Measurements from ENCODE around the gene CXCL12.

Gene CXCL12

DNA sequence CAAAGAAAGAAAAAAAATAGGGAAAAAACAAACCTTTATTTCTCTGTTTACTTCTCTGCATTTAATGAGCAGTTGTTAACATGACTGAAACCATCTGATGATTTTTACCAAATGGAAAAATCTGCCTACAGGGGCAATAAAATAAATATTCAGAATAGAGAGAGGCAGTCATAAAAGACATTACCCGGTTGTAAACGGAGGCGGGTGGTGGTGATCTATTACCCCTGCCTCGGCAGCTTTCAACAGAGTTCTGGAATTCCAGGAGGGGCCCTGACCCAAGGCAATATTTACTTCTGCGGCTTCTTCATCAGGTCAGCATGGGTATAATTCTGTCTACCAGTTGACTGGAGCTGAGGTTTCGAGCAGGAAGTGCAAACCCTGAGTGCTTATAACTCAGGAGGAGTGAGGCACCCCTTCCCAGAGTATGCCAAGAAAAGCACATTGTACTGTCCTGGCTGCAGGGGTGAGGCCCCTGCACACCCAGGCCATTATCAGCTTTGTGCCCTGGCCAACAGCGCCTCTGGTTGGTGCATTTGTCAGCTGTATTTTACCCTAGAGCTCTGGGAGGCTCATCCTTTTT lies 8.2 kb upstream of the CXCL12 start:
- H3K4me3 ChIP-seq (ENCODE audit: extremely low read depth, insufficient read depth, low read length, poor library complexity, severe bottlenecking): no peak overlapping the region
- WGBS, 2 experiments (ENCODE audit: insufficient coverage in 2 of 2): 86 to 90% methylated on average over 7 of the region's 7 CpGs
- no peak overlapping the region for H3K27ac ChIP-seq (ENCODE audit: low read depth, low read length, severe bottlenecking)

DNA sequence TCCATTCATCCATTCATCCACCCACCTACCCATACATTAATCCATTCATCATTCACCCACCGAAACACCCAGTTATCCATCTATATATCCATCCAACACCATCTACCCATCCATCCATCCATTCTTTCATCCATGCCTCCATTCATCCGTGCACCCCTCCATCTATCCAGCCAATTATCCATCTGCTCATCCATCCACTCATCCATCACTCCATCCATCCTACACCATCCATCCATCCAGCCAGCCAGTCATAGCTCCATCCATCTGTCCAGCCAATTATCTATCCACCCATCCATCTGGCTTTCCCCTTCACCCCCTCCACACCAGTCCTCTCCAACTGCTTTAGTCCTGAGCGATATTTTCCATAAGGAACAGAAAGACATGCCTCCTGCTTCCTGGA lies 7.5 kb upstream of the CXCL12 start:
- H3K36me3 ChIP-seq (ENCODE audit: control insufficient read depth, insufficient read depth, low read length): no peaks in the 10 kb centered on the region
- no peaks in the 10 kb centered on the region for H3K9me3 ChIP-seq (ENCODE audit: control insufficient read depth, low read length)
- no peak overlapping the region for H3K27ac ChIP-seq (ENCODE audit: low read depth, low read length, severe bottlenecking)
- peaks cover 3% of the 10 kb centered on the region for H3K4me1 ChIP-seq (ENCODE audit: control insufficient read depth, insufficient read depth, low read length, poor library complexity, severe bottlenecking)
- WGBS, 2 experiments (ENCODE audit: insufficient coverage in 2 of 2): 84 to 88% methylated on average over 2 to 3 of the region's 3 CpGs
- no peak overlapping the region for H3K4me3 ChIP-seq (ENCODE audit: extremely low read depth, insufficient read depth, low read length, poor library complexity, severe bottlenecking)

More for the DNA sequence above, 8.2 kb upstream of the CXCL12 start:
- H3K36me3 ChIP-seq (ENCODE audit: control insufficient read depth, insufficient read depth, low read length): no peaks in the 10 kb centered on the region
- no peaks in the 10 kb centered on the region for H3K9me3 ChIP-seq (ENCODE audit: control insufficient read depth, low read length)
- peaks cover 3% of the 10 kb centered on the region for H3K4me1 ChIP-seq (ENCODE audit: control insufficient read depth, insufficient read depth, low read length, poor library complexity, severe bottlenecking)

DNA sequence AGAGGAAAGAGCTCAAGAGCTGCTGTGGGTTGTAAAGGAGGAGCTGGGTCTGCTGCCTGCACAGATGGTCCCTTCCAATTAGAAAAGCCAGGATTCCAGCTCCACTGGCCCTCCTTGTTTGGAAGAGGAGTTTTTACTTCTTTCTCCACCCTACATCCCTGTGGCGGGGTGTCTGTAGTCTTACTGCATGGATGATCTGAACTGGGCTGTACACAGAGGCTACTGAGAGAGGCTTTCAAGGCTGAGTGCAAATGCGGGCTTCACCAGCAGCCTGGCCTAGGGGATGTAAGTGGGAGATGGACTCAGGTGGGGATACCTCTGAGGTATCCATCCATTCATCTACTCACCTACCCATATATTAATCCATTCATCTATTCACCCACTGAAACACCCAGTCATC lies 7.1 kb upstream of the CXCL12 start:
- WGBS, 2 experiments (ENCODE audit: insufficient coverage in 2 of 2): no CpG with 5 or more reads among the region's 2 CpGs
- Histone ChIP-seq H3K4me1 (ENCODE audit: control insufficient read depth, insufficient read depth, low read length, poor library complexity, severe bottlenecking) (peaks cover 3% of the 10 kb centered on the region), H3K27ac (ENCODE audit: low read depth, low read length, severe bottlenecking) (no peak overlapping the region), H3K9me3 (ENCODE audit: control insufficient read depth, low read length) (no peaks in the 10 kb centered on the region), H3K4me3 (ENCODE audit: extremely low read depth, insufficient read depth, low read length, poor library complexity, severe bottlenecking) (no peak overlapping the region), H3K36me3 (ENCODE audit: control insufficient read depth, insufficient read depth, low read length) (no peaks in the 10 kb centered on the region)

DNA sequence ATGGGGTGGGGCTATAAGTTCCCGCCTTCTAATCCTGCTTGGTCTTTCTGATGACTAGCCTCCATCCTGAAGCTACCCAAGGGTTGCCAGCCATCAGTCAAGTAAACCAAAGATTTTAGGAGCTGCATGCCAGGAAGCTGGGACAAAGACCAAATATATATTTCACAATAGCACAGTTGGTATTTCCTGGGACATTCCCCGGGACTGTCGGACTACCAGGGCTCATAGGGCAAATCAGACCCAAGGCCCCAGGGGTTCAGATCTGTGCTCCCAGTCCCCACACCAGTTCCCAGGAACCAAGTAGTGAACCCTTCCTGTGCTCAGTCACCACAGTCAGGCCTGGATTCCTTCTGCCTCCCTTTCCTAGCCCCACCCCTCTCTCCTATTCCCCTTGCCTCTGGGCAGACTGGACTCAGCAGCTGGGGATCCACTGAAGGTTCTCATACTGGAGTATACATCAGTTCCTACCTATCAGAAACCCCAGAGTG lies 5.7 kb upstream of the CXCL12 start:
- H3K36me3 ChIP-seq (ENCODE audit: control insufficient read depth, insufficient read depth, low read length): no peaks in the 10 kb centered on the region
- no peak overlapping the region for H3K27ac ChIP-seq (ENCODE audit: low read depth, low read length, severe bottlenecking)
- H3K9me3 ChIP-seq (ENCODE audit: control insufficient read depth, low read length): no peaks in the 10 kb centered on the region
- WGBS, 2 experiments (ENCODE audit: insufficient coverage in 2 of 2): 94 to 96% methylated on average over 3 of the region's 3 CpGs
- no peak overlapping the region for H3K4me3 ChIP-seq (ENCODE audit: extremely low read depth, insufficient read depth, low read length, poor library complexity, severe bottlenecking)
- peaks cover 4% of the 10 kb centered on the region for H3K4me1 ChIP-seq (ENCODE audit: control insufficient read depth, insufficient read depth, low read length, poor library complexity, severe bottlenecking)

- no peaks in the 10 kb centered on the region for H3K36me3 ChIP-seq (ENCODE audit: control insufficient read depth, insufficient read depth, low read length)
- no CpG with 5 or more reads among the region's 2 CpGs for WGBS, 2 experiments (ENCODE audit: insufficient coverage in 2 of 2)
- peaks cover 5% of the 10 kb centered on the region for H3K4me1 ChIP-seq (ENCODE audit: control insufficient read depth, insufficient read depth, low read length, poor library complexity, severe bottlenecking)
- no peaks in the 10 kb centered on the region for H3K9me3 ChIP-seq (ENCODE audit: control insufficient read depth, low read length)
- H3K27ac ChIP-seq (ENCODE audit: low read depth, low read length, severe bottlenecking): no peak overlapping the region
- H3K4me3 ChIP-seq (ENCODE audit: extremely low read depth, insufficient read depth, low read length, poor library complexity, severe bottlenecking): no peak overlapping the region
Observed at GRCh38 chr10:44389556-44389955, 4.7 kb upstream of the CXCL12 start.

- Histone ChIP-seq H3K36me3 (ENCODE audit: control insufficient read depth, insufficient read depth, low read length) (no peaks in the 10 kb centered on the region), H3K27ac (ENCODE audit: low read depth, low read length, severe bottlenecking) (no peak overlapping the region), H3K4me3 (ENCODE audit: extremely low read depth, insufficient read depth, low read length, poor library complexity, severe bottlenecking) (no peak overlapping the region), H3K9me3 (ENCODE audit: control insufficient read depth, low read length) (no peaks in the 10 kb centered on the region), H3K4me1 (ENCODE audit: control insufficient read depth, insufficient read depth, low read length, poor library complexity, severe bottlenecking) (peaks cover 6% of the 10 kb centered on the region)
- 89 to 90% methylated on average over 3 to 4 of the region's 4 CpGs for WGBS, 2 experiments (ENCODE audit: insufficient coverage in 2 of 2)
Observed at GRCh38 chr10:44389150-44389549, 4.3 kb upstream of the CXCL12 start.

DNA sequence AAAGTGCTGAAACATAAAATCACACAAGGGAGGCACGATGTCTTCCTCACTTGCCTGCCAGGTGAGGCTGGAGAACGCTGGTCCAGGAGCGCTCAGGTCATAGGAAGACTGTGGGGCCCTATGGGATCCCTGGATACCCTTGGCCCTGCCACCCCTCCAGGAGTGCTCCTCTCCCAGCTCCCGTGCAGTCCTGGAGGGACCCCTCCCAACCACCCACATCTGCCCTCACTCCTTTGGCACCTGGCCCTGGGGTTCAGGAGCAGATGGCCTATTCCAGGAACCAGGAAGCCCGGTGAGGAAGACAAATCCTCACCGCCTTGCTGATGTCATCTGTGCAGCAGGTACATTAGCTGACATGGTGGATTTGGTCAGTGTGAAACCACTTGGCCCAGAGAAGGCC lies 3.7 kb upstream of the CXCL12 start:
- Histone ChIP-seq H3K4me3 (ENCODE audit: extremely low read depth, insufficient read depth, low read length, poor library complexity, severe bottlenecking) (no peak overlapping the region), H3K36me3 (ENCODE audit: control insufficient read depth, insufficient read depth, low read length) (no peaks in the 10 kb centered on the region), H3K9me3 (ENCODE audit: control insufficient read depth, low read length) (no peaks in the 10 kb centered on the region), H3K4me1 (ENCODE audit: control insufficient read depth, insufficient read depth, low read length, poor library complexity, severe bottlenecking) (peaks cover 12% of the 10 kb centered on the region), H3K27ac (ENCODE audit: low read depth, low read length, severe bottlenecking) (no peak overlapping the region)
- WGBS, 2 experiments (ENCODE audit: insufficient coverage in 2 of 2): 93% methylated on average over 5 to 6 of the region's 6 CpGs

DNA sequence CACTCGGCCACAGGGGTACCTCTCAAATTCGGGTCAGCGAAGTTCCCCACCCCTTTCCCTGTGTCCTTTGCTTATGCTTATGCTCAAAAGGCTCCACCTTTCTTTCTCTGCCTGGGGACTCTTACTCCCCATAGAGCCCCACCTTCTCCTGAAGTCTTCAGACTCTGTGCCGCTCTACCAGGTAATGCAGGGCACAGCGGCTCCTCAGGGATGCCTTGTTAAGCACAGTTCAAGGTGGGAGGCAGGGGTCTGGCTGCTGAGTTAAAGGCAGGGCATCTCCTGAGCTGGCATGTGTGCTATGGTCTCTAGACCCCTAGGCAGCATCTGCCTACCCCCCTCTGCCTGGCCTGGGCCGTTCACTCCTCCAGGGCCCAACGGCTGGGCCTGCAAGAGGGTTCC lies 3.0 kb upstream of the CXCL12 start:
- Histone ChIP-seq H3K27ac (ENCODE audit: low read depth, low read length, severe bottlenecking) (no peak overlapping the region), H3K36me3 (ENCODE audit: control insufficient read depth, insufficient read depth, low read length) (no peaks in the 10 kb centered on the region), H3K9me3 (ENCODE audit: control insufficient read depth, low read length) (no peaks in the 10 kb centered on the region), H3K4me3 (ENCODE audit: extremely low read depth, insufficient read depth, low read length, poor library complexity, severe bottlenecking) (no peak overlapping the region), H3K4me1 (ENCODE audit: control insufficient read depth, insufficient read depth, low read length, poor library complexity, severe bottlenecking) (peaks cover 16% of the 10 kb centered on the region)
- 91 to 93% methylated on average over 3 of the region's 7 CpGs for WGBS, 2 experiments (ENCODE audit: insufficient coverage in 2 of 2)

DNA sequence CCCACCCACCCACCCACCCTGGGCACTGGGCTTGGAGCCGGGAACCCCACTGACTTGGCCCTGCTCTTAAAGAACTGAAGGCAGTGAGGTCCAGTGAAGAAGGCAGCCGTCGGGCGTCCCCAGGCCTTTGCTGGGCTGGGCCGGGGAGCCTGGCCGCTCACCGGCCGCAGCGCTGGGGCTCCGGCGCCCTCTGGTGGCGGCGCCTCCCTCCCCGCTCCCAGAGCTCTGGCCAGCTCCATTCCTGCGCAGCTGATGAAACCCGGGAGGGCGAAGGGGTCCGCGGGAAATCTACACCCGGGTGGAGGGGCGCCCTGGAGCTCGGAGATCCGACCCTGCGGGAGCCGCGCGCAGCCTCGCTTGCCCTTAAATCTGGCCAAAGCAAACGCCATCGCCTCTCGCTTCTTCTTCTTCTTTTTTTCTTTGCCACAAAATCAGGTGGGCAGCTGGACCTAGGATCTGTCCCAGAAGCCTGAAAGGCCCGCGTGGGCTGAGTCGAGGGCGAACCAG lies 1.7 kb upstream of the CXCL12 start:
- H3K4me3 ChIP-seq (ENCODE audit: extremely low read depth, insufficient read depth, low read length, poor library complexity, severe bottlenecking): no peak overlapping the region
- peaks cover 24% of the 10 kb centered on the region for H3K4me1 ChIP-seq (ENCODE audit: control insufficient read depth, insufficient read depth, low read length, poor library complexity, severe bottlenecking)
- 3 to 8% methylated on average over 30 to 34 of the region's 35 CpGs for WGBS, 2 experiments (ENCODE audit: insufficient coverage in 2 of 2)
- no peaks in the 10 kb centered on the region for H3K9me3 ChIP-seq (ENCODE audit: control insufficient read depth, low read length)
- H3K27ac ChIP-seq (ENCODE audit: low read depth, low read length, severe bottlenecking): no peak overlapping the region
- H3K36me3 ChIP-seq (ENCODE audit: control insufficient read depth, insufficient read depth, low read length): no peaks in the 10 kb centered on the region

GRCh38 chr10:44385696-44386441 lies 972 bp upstream of the CXCL12 start:
- H3K36me3 ChIP-seq (ENCODE audit: control insufficient read depth, insufficient read depth, low read length): no peaks in the 10 kb centered on the region
- no peak overlapping the region for H3K27ac ChIP-seq (ENCODE audit: low read depth, low read length, severe bottlenecking)
- no peak overlapping the region for H3K4me3 ChIP-seq (ENCODE audit: extremely low read depth, insufficient read depth, low read length, poor library complexity, severe bottlenecking)
- no peaks in the 10 kb centered on the region for H3K9me3 ChIP-seq (ENCODE audit: control insufficient read depth, low read length)
- WGBS, 2 experiments (ENCODE audit: insufficient coverage in 2 of 2): 21 to 33% methylated on average over 35 to 41 of the region's 50 CpGs
- peaks cover 24% of the 10 kb centered on the region for H3K4me1 ChIP-seq (ENCODE audit: control insufficient read depth, insufficient read depth, low read length, poor library complexity, severe bottlenecking)

- Histone ChIP-seq H3K4me1 (ENCODE audit: control insufficient read depth, insufficient read depth, low read length, poor library complexity, severe bottlenecking) (peaks cover 24% of the 10 kb centered on the region), H3K9me3 (ENCODE audit: control insufficient read depth, low read length) (no peaks in the 10 kb centered on the region), H3K4me3 (ENCODE audit: extremely low read depth, insufficient read depth, low read length, poor library complexity, severe bottlenecking) (peak overlapping the region; percentile 37), H3K27ac (ENCODE audit: low read depth, low read length, severe bottlenecking) (no peak overlapping the region), H3K36me3 (ENCODE audit: control insufficient read depth, insufficient read depth, low read length) (no peaks in the 10 kb centered on the region)
- 1% methylated on average over 28 of the region's 48 CpGs for WGBS, 2 experiments (ENCODE audit: insufficient coverage in 2 of 2)
Observed at GRCh38 chr10:44384601-44385025, 284 bp downstream of the CXCL12 start.

Measured in mesodermal cell (in vitro differentiated cells).